Measurements from ENCODE around the gene CINP. TPM values are rescaled to one million over a fixed set of nuclear protein-coding genes. Genes with fewer than 3 reads are reported as not detected.

CINP gene
- total and polyA plus RNA-seq, 2 of the 8 experiments (the other 6 are each of a cell fraction or from before 2014, with no cell fraction given), result 47.8 to 51.6 TPM

GRCh38 chr14:102346645-102347044, 16.0 kb downstream of the CINP start:
- H4K8ac ChIP-seq (ENCODE audit: extremely low read depth, insufficient read depth, low read length), result no peak overlapping the region
- H2BK20ac ChIP-seq (ENCODE audit: low read length), result no peak overlapping the region
- H3K23me2 ChIP-seq (ENCODE audit: low read depth, low read length), result no peaks in the 10 kb centered on the region
- H2BK15ac ChIP-seq (ENCODE audit: low read length), result no peak overlapping the region
- no peak overlapping the region for H4K5ac ChIP-seq (ENCODE audit: insufficient read length, low read depth, low read length)
- no peaks in the 10 kb centered on the region for H3K27me3 ChIP-seq (replicated peaks in 1 of 4; ENCODE audit: control insufficient read depth in 3 of 4, extremely low read depth in 1 of 4, insufficient read depth in 3 of 4, low read length in 3 of 4)
- H3K36me3 ChIP-seq (ENCODE audit: control insufficient read depth in 2 of 4, insufficient read depth in 4 of 4, low read length in 3 of 4), result peaks cover 2 to 29% (median 12%) of the 10 kb centered on the region in 4 experiments; a peak in 6 of 8 replicates
- POLR2A ChIA-PET (ENCODE audit: partially characterized antibody), result interaction anchor here (1.6 kb wide), 1 partner anchor 9 kb away, joined by 4 read pairs; no protein-coding TSS in a partner anchor
- no peak overlapping the region for H3K9ac ChIP-seq (replicated peaks in 1 of 4; ENCODE audit: extremely low read depth in 1 of 4, low read depth in 3 of 4, low read length in 3 of 4)
- no peaks in the 10 kb centered on the region for H3K79me2 ChIP-seq (ENCODE audit: control insufficient read depth in 1 of 2, insufficient read depth in 2 of 2, low read length in 2 of 2)
- no peak overlapping the region for H3K4me2 ChIP-seq (ENCODE audit: insufficient read depth in 1 of 2, low read depth in 2 of 2, low read length in 2 of 2)
- no peak overlapping the region for H3K56ac ChIP-seq (replicated peaks; ENCODE audit: insufficient read length, low read depth, low read length)
- H2AK5ac ChIP-seq (ENCODE audit: low read depth, low read length), result no peak overlapping the region
- no peak overlapping the region for H4K91ac ChIP-seq (replicated peaks; ENCODE audit: insufficient read length, low read length)
- FAIRE-seq (no peak), DNase-seq (ENCODE audit: low read depth in 1 of 2, low spot score in 2 of 2) (no peak)
- H3K23ac ChIP-seq (ENCODE audit: insufficient read length), result no peak overlapping the region
- H3K14ac ChIP-seq (ENCODE audit: insufficient read length), result no peak overlapping the region
- H2BK5ac ChIP-seq (ENCODE audit: low read depth, low read length), result no peak overlapping the region
- H3K79me1 ChIP-seq (ENCODE audit: low read depth, low read length), result no peaks in the 10 kb centered on the region
- no peak overlapping the region for H3K4ac ChIP-seq (replicated peaks; ENCODE audit: insufficient read length, low read depth, low read length)
- CTCF ChIA-PET (ENCODE audit: partially characterized antibody), result no interaction called here
- H2BK12ac ChIP-seq (ENCODE audit: low read depth, low read length), result no peak overlapping the region
- H2AFZ ChIP-seq (ENCODE audit: low read length), result no peak overlapping the region
- H3K9me3 ChIP-seq (ENCODE audit: insufficient read depth in 2 of 2, low read depth in 1 of 2, low read length in 1 of 2), result no peaks in the 10 kb centered on the region
- no peaks in the 10 kb centered on the region for H3K4me1 ChIP-seq (replicated peaks in 1 of 4; ENCODE audit: control insufficient read depth in 3 of 4, insufficient read depth in 4 of 4, low read length in 3 of 4)
- no peak overlapping the region for H3K27ac ChIP-seq (ENCODE audit: low read depth, low read length)
- H3K18ac ChIP-seq (ENCODE audit: extremely low read depth, low read length), result no peak overlapping the region
- H2BK120ac ChIP-seq (replicated peaks; ENCODE audit: low read depth, low read length), result no peak overlapping the region
- WGBS, 2 experiments (ENCODE audit: extremely low coverage in 1 of 2, insufficient coverage in 1 of 2, insufficient read length in 1 of 2, insufficient replicate concordance in 2 of 2, low coverage in 1 of 2, low lambda C conversion rate in 2 of 2, missing lambda C conversion rate in 1 of 2), result 88% methylated on average over 4 of the region's 4 CpGs; no CpG with 5 or more reads in 1 of the 2 experiments
- no peaks in the 10 kb centered on the region for H4K20me1 ChIP-seq (replicated peaks in 1 of 2; ENCODE audit: control insufficient read depth in 1 of 2, insufficient read depth in 2 of 2, low read length in 2 of 2)
- H3K4me3 ChIP-seq (ENCODE audit: extremely low read depth in 1 of 4, insufficient read depth in 2 of 4, low read depth in 3 of 4, low read length in 4 of 4), result no peak overlapping the region
- TF ChIP-seq BRCA1 (IDR thresholded peaks at IDR 0.05; ENCODE audit: low read depth, low read length) (no peak), RAD21 (IDR thresholded peaks at IDR 0.05 in 1 of 2, conservative IDR thresholded peaks at IDR 0.05 in 1 of 2; ENCODE audit: low read depth in 2 of 2, low read length in 2 of 2) (no peak), BACH1 (IDR thresholded peaks at IDR 0.05; ENCODE audit: low read length) (no peak), RXRA (IDR thresholded peaks at IDR 0.05; ENCODE audit: insufficient read depth, low read depth, low read length) (no peak), EZH2 (IDR thresholded peaks at IDR 0.05; ENCODE audit: low read depth, low read length, severe bottlenecking) (no peak), SUZ12 (IDR thresholded peaks at IDR 0.05; ENCODE audit: low read length) (no peak), RNF2 (IDR thresholded peaks at IDR 0.05; ENCODE audit: borderline replicate concordance, low read depth, low read length, missing control alignments, poor library complexity, severe bottlenecking) (no peak), ATF3 (IDR thresholded peaks at IDR 0.05; ENCODE audit: insufficient read depth, low read depth, low read length) (no peak), POU5F1 (IDR thresholded peaks at IDR 0.05; ENCODE audit: low read depth, low read length) (no peak), SP4 (IDR thresholded peaks at IDR 0.05; ENCODE audit: low read length) (no peak), ZNF274 (IDR thresholded peaks at IDR 0.05; ENCODE audit: borderline replicate concordance, extremely low read depth, low read length) (no peak), CTBP2 (IDR thresholded peaks at IDR 0.05; ENCODE audit: borderline replicate concordance, insufficient read depth, insufficient read length, low read length) (no peak), MAFK (IDR thresholded peaks at IDR 0.05; ENCODE audit: low read depth, low read length) (no peak)
